IPS-15b (cell line): Measurements from ENCODE around the gene HNRNPA3.

Experiments
- H3K27me3 ChIP-seq: one replicate; pipeline ENCODE4 v1.6.1; 2013; ENCODE audit warnings: low read length; ENCODE audit not compliant: control insufficient read depth, insufficient read depth
- H3K36me3 ChIP-seq: one replicate; pipeline ENCODE4 v1.6.1; 2013; ENCODE audit warnings: low read length; ENCODE audit not compliant: control insufficient read depth, insufficient read depth
- H3K4me1 ChIP-seq: one replicate; pipeline ENCODE4 v1.6.1; 2013; ENCODE audit warnings: mild to moderate bottlenecking, low read length; ENCODE audit not compliant: control insufficient read depth, insufficient read depth
- H3K4me3 ChIP-seq: one replicate; pipeline ENCODE4 v1.5.1; 2013; ENCODE audit warnings: low read depth, low read length
- H3K9ac ChIP-seq: one replicate; pipeline ENCODE4 v1.6.1; 2013; ENCODE audit warnings: low read depth, mild to moderate bottlenecking, low read length
- H3K9me3 ChIP-seq: one replicate; pipeline ENCODE4 v1.6.1; 2013; ENCODE audit warnings: mild to moderate bottlenecking, low read length; ENCODE audit not compliant: control insufficient read depth, insufficient read depth

HNRNPA3 gene

GRCh38 chr2:177212106-177212890, at the start of gene HNRNPA3:
Gene HNRNPA3, plus strand, starts transcription at chr2:177212794. Its CDS starts 6 bp downstream, at chr2:177212800.
- peaks cover 3% of the 10 kb centered on the region for H3K4me1 ChIP-seq
- peak within 1 kb of the TSS; percentile 91 for H3K4me3 ChIP-seq
- no peaks in the 10 kb centered on the region for H3K27me3 ChIP-seq
- H3K9me3 ChIP-seq = no peaks in the 10 kb centered on the region
- H3K9ac ChIP-seq = peak within 1 kb of the TSS; percentile 100
- peaks cover 12% of the 10 kb centered on the region for H3K36me3 ChIP-seq

GRCh38 chr2:177164131-177164530, 48.5 kb upstream of the HNRNPA3 start:
- H3K4me3 ChIP-seq = no peak overlapping the region
- no peaks in the 10 kb centered on the region for H3K36me3 ChIP-seq
- H3K9me3 ChIP-seq = no peaks in the 10 kb centered on the region
- H3K27me3 ChIP-seq = no peaks in the 10 kb centered on the region
- H3K9ac ChIP-seq = no peak overlapping the region
- H3K4me1 ChIP-seq = peaks cover 14% of the 10 kb centered on the region

GRCh38 chr2:177164584-177165052, 48.0 kb upstream of the HNRNPA3 start:
- no peaks in the 10 kb centered on the region for H3K27me3 ChIP-seq
- no peaks in the 10 kb centered on the region for H3K9me3 ChIP-seq
- peaks cover 14% of the 10 kb centered on the region for H3K4me1 ChIP-seq
- no peak overlapping the region for H3K4me3 ChIP-seq
- no peaks in the 10 kb centered on the region for H3K36me3 ChIP-seq
- H3K9ac ChIP-seq = no peak overlapping the region

GRCh38 chr2:177165061-177165583, 47.5 kb upstream of the HNRNPA3 start:
- Histone ChIP-seq H3K36me3 (no peaks in the 10 kb centered on the region), H3K9me3 (no peaks in the 10 kb centered on the region), H3K4me1 (peaks cover 14% of the 10 kb centered on the region), H3K27me3 (no peaks in the 10 kb centered on the region), H3K9ac (no peak overlapping the region), H3K4me3 (no peak overlapping the region)

- Histone ChIP-seq H3K9ac (no peak overlapping the region), H3K9me3 (no peaks in the 10 kb centered on the region), H3K4me3 (no peak overlapping the region)
These were observed 46.6 kb upstream of the HNRNPA3 start for GRCh38 chr2:177165721-177166711.

GRCh38 chr2:177169810-177170514, 42.6 kb upstream of the HNRNPA3 start:
- H3K9ac ChIP-seq = no peak overlapping the region

More at GRCh38 chr2:177165721-177166711, 46.6 kb upstream of the HNRNPA3 start:
- no peaks in the 10 kb centered on the region for H3K27me3 ChIP-seq
- H3K36me3 ChIP-seq = no peaks in the 10 kb centered on the region
- H3K4me1 ChIP-seq = peaks cover 17% of the 10 kb centered on the region

GRCh38 chr2:177171418-177171865, 41.2 kb upstream of the HNRNPA3 start:
- H3K9me3 ChIP-seq = no peaks in the 10 kb centered on the region
- no peaks in the 10 kb centered on the region for H3K27me3 ChIP-seq
- no peak overlapping the region for H3K4me3 ChIP-seq
- H3K9ac ChIP-seq = no peak overlapping the region
- no peaks in the 10 kb centered on the region for H3K36me3 ChIP-seq
- H3K4me1 ChIP-seq = peaks cover 5% of the 10 kb centered on the region

More at GRCh38 chr2:177169810-177170514, 42.6 kb upstream of the HNRNPA3 start:
- no peaks in the 10 kb centered on the region for H3K27me3 ChIP-seq
- no peaks in the 10 kb centered on the region for H3K9me3 ChIP-seq
- no peaks in the 10 kb centered on the region for H3K36me3 ChIP-seq
- H3K4me1 ChIP-seq = peaks cover 16% of the 10 kb centered on the region
- no peak overlapping the region for H3K4me3 ChIP-seq

GRCh38 chr2:177172034-177172880, 40.3 kb upstream of the HNRNPA3 start:
- Histone ChIP-seq H3K9me3 (no peaks in the 10 kb centered on the region), H3K4me3 (no peak overlapping the region), H3K9ac (no peak overlapping the region), H3K36me3 (no peaks in the 10 kb centered on the region), H3K4me1 (peaks cover 3% of the 10 kb centered on the region), H3K27me3 (no peaks in the 10 kb centered on the region)

GRCh38 chr2:177174486-177174885, 38.1 kb upstream of the HNRNPA3 start:
- Histone ChIP-seq H3K36me3 (no peaks in the 10 kb centered on the region), H3K9me3 (no peaks in the 10 kb centered on the region), H3K4me1 (peaks cover 9% of the 10 kb centered on the region), H3K4me3 (no peak overlapping the region), H3K27me3 (no peaks in the 10 kb centered on the region), H3K9ac (no peak overlapping the region)

GRCh38 chr2:177175917-177176668, 36.5 kb upstream of the HNRNPA3 start:
- Histone ChIP-seq H3K9ac (no peak overlapping the region), H3K4me1 (peaks cover 9% of the 10 kb centered on the region), H3K27me3 (no peaks in the 10 kb centered on the region), H3K36me3 (no peaks in the 10 kb centered on the region), H3K9me3 (no peaks in the 10 kb centered on the region), H3K4me3 (no peak overlapping the region)
